ENCODE measurements around the gene TNS3. TPM values are rescaled to one million over a fixed set of nuclear protein-coding genes. Genes with fewer than 3 reads are reported as not detected.

Gene TNS3
- total and polyA plus RNA-seq, 9 of the 15 experiments (the other 6 are each of a cell fraction or from before 2014, with no cell fraction given) = 0.20 TPM; not detected in 8

GRCh38 chr7:47556511-47557180, 25.3 kb downstream of the TNS3 start:
- ChIA-PET CTCF (ENCODE audit: low intra/inter-chr PET ratio) (no interaction called here), POLR2A (no interaction called here)
- H3K4me2 ChIP-seq (ENCODE audit: insufficient read depth, low read length) = no peak overlapping the region
- no peak overlapping the region for H3K27ac ChIP-seq (ENCODE audit: extremely low read depth, low read depth, low read length)
- ATAC-seq (no peak), DNase-seq (ENCODE audit: extremely low read depth in 1 of 4, low spot score in 3 of 4) (no peak), FAIRE-seq (no peak)
- no peaks in the 10 kb centered on the region for H4K20me1 ChIP-seq (replicated peaks; ENCODE audit: control insufficient read depth, insufficient read depth, low read length)
- no TSS peak for BruUV-seq (replicated peaks)
- no peak for TF ChIP-seq PCBP2 (IDR thresholded peaks at IDR 0.05; ENCODE audit: low read depth, low read length, poor library complexity, severe bottlenecking)
- TF ChIP-seq CHAMP1 (IDR thresholded peaks at IDR 0.05) = no peak
- TF ChIP-seq NUFIP1 (IDR thresholded peaks at IDR 0.05; ENCODE audit: partially characterized antibody) = no peak
- no peak for TF ChIP-seq XRCC4 (IDR thresholded peaks at IDR 0.05; ENCODE audit: extremely low read depth, insufficient read depth, insufficient read length)
- in situ Hi-C loops (cut with MboI) = no loop called here
- H3K27me3 ChIP-seq (ENCODE audit: control insufficient read depth in 2 of 2, insufficient read depth in 2 of 2, low read length in 2 of 2) = peaks cover 0 to 16% of the 10 kb centered on the region in 2 experiments; a peak in 4 of 5 replicates
- intact Hi-C loops (cut with micrococcal nuclease) = no loop called here
- no peaks in the 10 kb centered on the region for H3K9me3 ChIP-seq (replicated peaks; ENCODE audit: control insufficient read depth, insufficient read depth, low read depth, low read length)
- H2AFZ ChIP-seq (ENCODE audit: low read depth, low read length) = no peak overlapping the region
- WGBS (ENCODE audit: insufficient coverage, low coverage, missing lambda C conversion rate) = 0% methylated on average over 10 of the region's 13 CpGs
- H3K9ac ChIP-seq (ENCODE audit: insufficient read depth in 1 of 2, low read depth in 2 of 2, low read length in 2 of 2) = no peak overlapping the region
- no peak overlapping the region for H3K4me3 ChIP-seq
- no peaks in the 10 kb centered on the region for H3K79me2 ChIP-seq (ENCODE audit: control insufficient read depth, insufficient read depth, low read length)
- H3K36me3 ChIP-seq (ENCODE audit: control insufficient read depth, insufficient read depth, low read length) = no peaks in the 10 kb centered on the region
- H3K9me1 ChIP-seq (ENCODE audit: control insufficient read depth, insufficient read depth, low read length) = no peaks in the 10 kb centered on the region
- H3K4me1 ChIP-seq (replicated peaks in 1 of 2; ENCODE audit: control insufficient read depth in 2 of 2, insufficient read depth in 2 of 2, low read length in 2 of 2) = no peaks in the 10 kb centered on the region
